GM23248 (cell line): Measurements from ENCODE around the gene SUSD2.

Source experiments
- EZH2 ChIP-seq: fragments of 200-600 bp; sonication (generic); IDR thresholded peaks from 2 replicates; pipeline ENCODE4 v1.6.1; 2018; ENCODE audit warnings: antibody characterized with exemption, mild to moderate bottlenecking; ENCODE audit not compliant: insufficient read depth, poor library complexity, severe bottlenecking
- EZH2phosphoT487 ChIP-seq: fragments of 200-600 bp; sonication (generic); IDR thresholded peaks from 2 replicates; pipeline ENCODE4 v1.6.1; 2018; ENCODE audit warnings: antibody characterized with exemption, moderate library complexity, mild to moderate bottlenecking, low read depth; ENCODE audit not compliant: insufficient read depth

DNA sequence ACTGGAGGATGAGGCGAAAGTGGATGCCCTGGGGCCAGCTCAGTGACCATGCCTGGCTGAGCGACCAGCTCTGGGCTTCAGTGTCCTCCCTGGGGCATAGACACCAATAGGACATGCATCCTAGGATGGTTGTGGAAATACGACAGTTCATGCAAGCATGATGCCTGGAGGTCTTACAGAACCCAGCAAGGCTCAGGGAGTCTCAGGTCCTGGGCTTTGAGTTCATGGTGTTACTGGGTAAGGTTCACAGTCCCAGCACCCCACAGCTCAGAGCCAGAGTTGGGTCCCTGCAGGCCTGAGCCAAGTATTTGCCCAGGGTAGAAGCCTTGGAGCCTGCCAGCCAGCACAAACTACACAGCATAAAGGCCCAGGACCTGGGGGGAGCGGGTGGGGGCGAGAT, 4.2 kb upstream of the SUSD2 start:
- no peak for TF ChIP-seq EZH2
- TF ChIP-seq EZH2phosphoT487 = no peak
